ES-I3 (cell line): ENCODE measurements around the gene HOXA13.

Source experiments
- H3K36me3 ChIP-seq: 2 replicates; pipeline ENCODE4 v1.6.1; 2013; ENCODE audit warnings: mild to moderate bottlenecking, low read length, control low read depth, moderate library complexity; ENCODE audit not compliant: insufficient read depth
- H3K4me1 ChIP-seq: 2 replicates; pipeline ENCODE4 v1.6.1; 2013; ENCODE audit warnings: mild to moderate bottlenecking, control low read depth, low read length; ENCODE audit not compliant: insufficient read depth
- H3K9ac ChIP-seq: 2 replicates; pipeline ENCODE4 v1.6.1; 2013; ENCODE audit warnings: low read depth, mild to moderate bottlenecking, low read length, moderate library complexity
- H3K9me3 ChIP-seq: 2 replicates; pipeline ENCODE4 v1.6.1; 2013; ENCODE audit warnings: mild to moderate bottlenecking, low read length, moderate library complexity; ENCODE audit not compliant: control insufficient read depth, insufficient read depth

Gene HOXA13

GRCh38 chr7:27204851-27205322 is 5.0 kb upstream of the HOXA13 start:
- H3K9me3 ChIP-seq = no peaks in the 10 kb centered on the region
- H3K36me3 ChIP-seq = no peaks in the 10 kb centered on the region
- H3K9ac ChIP-seq = no peak overlapping the region
- H3K4me1 ChIP-seq = 0 out of 2 replicates have a peak, but pooled peaks cover 7% of the 10 kb centered on the region

GRCh38 chr7:27203964-27204594 is 4.2 kb upstream of the HOXA13 start:
- Histone ChIP-seq H3K9ac (no peak overlapping the region), H3K36me3 (no peaks in the 10 kb centered on the region), H3K4me1 (0 out of 2 replicates have a peak, but pooled peaks cover 7% of the 10 kb centered on the region), H3K9me3 (no peaks in the 10 kb centered on the region)

GRCh38 chr7:27203365-27203953 is 3.6 kb upstream of the HOXA13 start:
- Histone ChIP-seq H3K9me3 (no peaks in the 10 kb centered on the region), H3K36me3 (no peaks in the 10 kb centered on the region), H3K4me1 (0 out of 2 replicates have a peak, but pooled peaks cover 7% of the 10 kb centered on the region), H3K9ac (no peak overlapping the region)

DNA sequence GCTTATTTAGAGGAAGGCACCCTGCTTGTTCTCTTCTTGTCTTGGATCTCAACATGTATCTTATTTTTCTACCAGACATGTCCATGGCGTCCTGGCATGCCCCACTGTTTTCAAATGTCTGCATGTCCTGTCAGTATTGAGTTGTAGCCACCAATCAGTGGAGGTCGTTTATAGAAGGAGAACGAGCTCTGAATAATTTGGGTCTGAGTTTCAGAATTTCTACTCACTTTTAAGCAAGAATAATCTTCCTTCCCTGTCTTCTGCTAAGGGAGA is 2.9 kb upstream of the HOXA13 start:
- H3K4me1 ChIP-seq = 0 out of 2 replicates have a peak, but pooled peaks cover 7% of the 10 kb centered on the region
- no peaks in the 10 kb centered on the region for H3K36me3 ChIP-seq
- H3K9me3 ChIP-seq = no peaks in the 10 kb centered on the region
- no peak overlapping the region for H3K9ac ChIP-seq

DNA sequence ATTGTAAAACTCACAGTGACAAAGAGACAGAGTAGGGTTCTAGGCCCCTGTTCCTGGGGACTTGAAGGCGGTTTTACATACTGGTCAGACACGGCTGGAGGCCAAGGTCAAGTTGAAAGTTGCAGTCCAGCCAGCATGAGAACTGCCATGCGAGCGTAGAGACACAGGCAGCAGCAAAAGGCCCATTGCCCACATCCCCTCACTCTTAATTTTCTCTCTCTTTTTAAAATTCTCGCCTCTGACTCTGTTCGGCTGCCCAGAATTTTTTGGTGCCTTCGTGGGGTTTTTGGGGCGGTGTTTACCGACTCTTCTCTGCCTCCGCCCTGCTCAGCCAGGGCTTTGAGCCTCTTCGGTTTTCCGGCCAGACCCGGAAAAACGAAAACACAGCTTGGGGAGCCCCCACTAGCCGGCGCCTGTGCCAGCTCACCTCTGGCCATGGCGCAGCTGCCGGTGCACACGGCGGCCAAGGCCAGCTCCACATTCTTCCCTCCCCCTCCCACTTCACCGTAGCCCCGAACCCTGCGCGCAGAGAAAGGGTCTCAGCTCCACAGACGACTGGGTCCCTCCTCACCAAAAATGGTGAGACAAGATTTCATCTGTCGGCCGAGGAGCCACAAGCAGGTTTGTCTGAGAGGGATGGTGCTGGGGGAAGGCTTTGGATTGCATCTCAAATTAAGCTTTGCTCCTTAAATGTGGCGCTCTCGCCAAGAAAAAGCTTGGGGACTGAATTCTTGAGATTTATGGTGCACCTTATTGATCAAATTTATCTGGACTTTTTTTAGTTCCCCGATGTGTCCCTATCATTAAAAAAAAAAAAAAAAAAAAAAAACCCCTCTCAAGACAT is 2.3 kb upstream of the HOXA13 start:
- no peak overlapping the region for H3K9ac ChIP-seq
- no peaks in the 10 kb centered on the region for H3K36me3 ChIP-seq
- H3K4me1 ChIP-seq = 0 out of 2 replicates have a peak, but pooled peaks cover 7% of the 10 kb centered on the region
- no peaks in the 10 kb centered on the region; the same call in 1 of the 2 replicates for H3K9me3 ChIP-seq

- no peaks in the 10 kb centered on the region for H3K36me3 ChIP-seq
- no peak overlapping the region for H3K9ac ChIP-seq
- H3K9me3 ChIP-seq = no peaks in the 10 kb centered on the region; the same call in 1 of the 2 replicates
- 0 out of 2 replicates have a peak, but pooled peaks cover 7% of the 10 kb centered on the region for H3K4me1 ChIP-seq
These were observed 1.7 kb upstream of the HOXA13 start for GRCh38 chr7:27201580-27202017.

GRCh38 chr7:27200761-27201579 is 1.1 kb upstream of the HOXA13 start:
- H3K36me3 ChIP-seq = no peaks in the 10 kb centered on the region

DNA sequence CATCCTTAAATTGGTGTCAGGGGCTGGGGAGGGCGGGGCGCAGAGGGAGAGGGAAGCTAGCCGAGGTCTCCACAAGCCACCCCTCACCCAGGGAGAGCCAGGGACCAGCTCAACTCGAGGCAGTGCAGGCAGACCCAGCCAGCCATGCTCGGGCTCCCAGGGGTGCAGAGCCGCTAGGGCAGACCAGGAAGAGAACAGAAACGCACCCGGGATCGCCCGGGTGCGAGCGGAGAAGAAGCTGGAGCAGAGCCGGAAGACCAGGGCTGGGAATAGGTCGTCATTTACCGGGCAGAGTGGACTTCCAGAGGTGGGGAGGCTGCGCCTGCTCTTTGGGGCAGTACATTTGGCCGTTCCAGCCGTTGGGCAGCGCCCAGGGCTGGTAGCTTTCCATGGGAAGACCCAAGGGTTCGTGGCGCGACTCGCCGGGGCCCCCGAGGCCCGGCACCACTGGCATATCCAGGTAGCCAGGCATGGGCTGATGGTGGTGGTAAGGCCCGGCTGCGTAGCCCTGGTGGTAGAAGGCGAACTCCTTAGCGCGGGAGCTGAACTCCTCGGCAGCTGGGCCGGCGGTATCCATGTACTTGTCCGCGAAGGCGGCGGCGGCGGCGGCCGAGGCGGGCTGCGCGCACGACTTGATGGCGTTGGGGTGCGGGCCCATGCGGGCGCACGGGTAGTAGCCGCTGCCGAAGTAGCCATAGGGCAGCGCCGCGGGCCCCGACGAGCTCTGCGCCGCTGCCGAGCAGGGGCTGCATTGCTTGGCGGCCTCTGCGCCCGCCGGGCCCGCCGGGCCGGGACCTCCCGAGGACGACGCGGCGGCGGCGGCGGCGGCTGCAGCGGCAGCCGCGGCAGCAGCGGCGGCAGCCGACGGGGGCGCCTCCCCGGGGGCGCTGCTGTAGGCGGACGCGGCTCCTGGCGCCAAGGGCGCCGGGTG is 755 bp downstream of the HOXA13 start:
- Histone ChIP-seq H3K36me3 (no peaks in the 10 kb centered on the region), H3K9ac (peak overlapping the region; percentile 2; the same call in 1 of the 2 replicates), H3K4me1 (0 out of 2 replicates have a peak, but pooled peaks cover 3% of the 10 kb centered on the region), H3K9me3 (no peaks in the 10 kb centered on the region; the same call in 1 of the 2 replicates)

More at GRCh38 chr7:27200761-27201579, 1.1 kb upstream of the HOXA13 start:
- Histone ChIP-seq H3K9me3 (no peaks in the 10 kb centered on the region; the same call in 1 of the 2 replicates), H3K9ac (0 out of 2 replicates have a peak overlapping the region, but pooled peaks have one; percentile 37), H3K4me1 (0 out of 2 replicates have a peak, but pooled peaks cover 7% of the 10 kb centered on the region)

- Histone ChIP-seq H3K9ac (no peak overlapping the region), H3K36me3 (no peaks in the 10 kb centered on the region), H3K4me1 (0 out of 2 replicates have a peak, but pooled peaks cover 3% of the 10 kb centered on the region), H3K9me3 (no peaks in the 10 kb centered on the region; the same call in 1 of the 2 replicates)
These were observed 1.6 kb downstream of the HOXA13 start for GRCh38 chr7:27198138-27198841.

- Histone ChIP-seq H3K36me3 (no peaks in the 10 kb centered on the region), H3K4me1 (0 out of 2 replicates have a peak, but pooled peaks cover 3% of the 10 kb centered on the region), H3K9ac (no peak overlapping the region), H3K9me3 (no peaks in the 10 kb centered on the region; the same call in 1 of the 2 replicates)
These were observed 2.5 kb downstream of the HOXA13 start for GRCh38 chr7:27197137-27198042.

DNA sequence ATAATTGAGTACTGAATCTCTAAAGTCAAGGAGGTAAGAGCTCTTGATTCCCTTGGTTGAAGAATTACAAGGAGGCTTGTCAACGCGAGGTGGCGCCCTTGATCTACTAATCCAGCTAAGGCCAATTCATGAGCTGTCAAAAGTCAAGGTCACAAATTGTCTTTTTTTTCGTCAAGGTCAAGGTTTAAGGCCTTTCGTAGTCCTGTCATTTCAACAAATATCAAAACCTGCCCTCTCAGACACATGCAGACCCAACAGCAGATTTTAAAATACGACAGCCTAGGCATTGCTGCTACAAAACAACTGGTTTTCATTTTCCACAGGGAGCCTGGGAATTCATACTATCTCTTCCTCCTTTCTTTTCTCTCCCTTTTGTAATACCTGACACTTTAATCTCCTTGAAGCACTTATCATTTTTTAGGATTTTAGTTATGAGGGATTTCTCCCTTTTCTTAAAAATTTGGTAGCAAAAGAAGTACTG is 3.6 kb downstream of the HOXA13 start:
- Histone ChIP-seq H3K9ac (no peak overlapping the region), H3K9me3 (no peaks in the 10 kb centered on the region; the same call in 1 of the 2 replicates), H3K4me1 (0 out of 2 replicates have a peak, but pooled peaks cover 7% of the 10 kb centered on the region), H3K36me3 (no peaks in the 10 kb centered on the region)
